ENCODE data around the gene GPATCH1.

GPATCH1 gene

DNA sequence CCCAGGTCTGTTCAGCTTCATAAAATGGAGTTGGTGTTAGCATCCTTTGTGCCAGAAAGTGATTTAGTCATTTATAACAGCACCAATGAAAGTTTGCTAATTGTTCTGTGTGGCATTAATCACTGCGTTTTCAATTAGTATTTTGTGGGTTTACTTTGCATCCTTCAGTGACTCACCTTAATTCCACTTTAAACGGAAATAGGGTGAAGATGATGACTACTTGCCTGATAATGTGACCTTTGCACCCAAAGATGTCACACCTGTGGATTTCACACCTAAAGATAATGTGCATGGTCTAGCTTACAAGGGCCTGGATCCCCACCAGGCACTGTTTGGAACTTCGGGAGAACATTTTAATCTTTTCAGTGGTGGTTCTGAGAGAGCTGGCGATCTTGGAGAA, 15.0 kb downstream of the GPATCH1 start:
- Histone ChIP-seq H3K9me3 (ENCODE audit: control insufficient read depth in 1 of 2, low read length in 2 of 2) (no peaks in the 10 kb centered on the region), H3K4me3 (ENCODE audit: low read depth in 1 of 2, low read length in 2 of 2) (no peak overlapping the region), H3K4me1 (ENCODE audit: control insufficient read depth in 1 of 2, insufficient read depth in 2 of 2, low read length in 2 of 2) (no peaks in the 10 kb centered on the region), H3K36me3 (ENCODE audit: control insufficient read depth in 1 of 2, insufficient read depth in 2 of 2, low read length in 2 of 2) (peaks cover 59 to 77% of the 10 kb centered on the region in 2 donors), H3K27me3 (ENCODE audit: low read depth, low read length) (no peaks in the 10 kb centered on the region), H3K27ac (ENCODE audit: low read length) (no peak overlapping the region)

DNA sequence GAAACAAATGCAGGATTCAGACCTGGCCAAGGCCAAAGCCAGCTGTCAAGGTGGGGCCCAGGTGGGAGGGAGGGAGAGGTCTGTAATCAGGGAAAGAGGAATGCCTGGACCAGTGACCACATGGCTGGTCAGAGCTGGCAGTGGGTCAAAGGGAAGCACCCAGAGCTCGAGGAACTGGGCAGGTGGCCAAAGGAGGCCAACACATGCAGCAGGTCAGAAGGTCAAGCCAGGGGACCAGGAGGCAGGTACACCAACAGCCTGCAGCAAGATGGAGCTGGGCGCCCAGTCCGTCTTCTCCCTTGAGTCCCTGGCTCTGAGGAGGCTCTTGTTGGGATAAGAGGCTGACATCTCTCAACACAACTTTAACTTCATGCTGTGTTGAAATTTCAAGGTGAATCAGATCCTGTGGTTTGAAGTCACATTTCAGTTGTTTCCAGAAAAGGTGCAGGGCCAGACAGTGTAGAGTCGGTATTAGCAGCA, 17.1 kb downstream of the GPATCH1 start:
- Histone ChIP-seq H3K4me3 (ENCODE audit: low read depth in 1 of 2, low read length in 2 of 2) (no peak overlapping the region), H3K36me3 (ENCODE audit: control insufficient read depth in 1 of 2, insufficient read depth in 2 of 2, low read length in 2 of 2) (peaks cover 59 to 71% of the 10 kb centered on the region in 2 donors), H3K27me3 (ENCODE audit: low read depth, low read length) (no peaks in the 10 kb centered on the region), H3K27ac (ENCODE audit: low read length) (no peak overlapping the region), H3K9me3 (ENCODE audit: control insufficient read depth in 1 of 2, low read length in 2 of 2) (no peaks in the 10 kb centered on the region), H3K4me1 (ENCODE audit: control insufficient read depth in 1 of 2, insufficient read depth in 2 of 2, low read length in 2 of 2) (no peaks in the 10 kb centered on the region)

- peaks cover 43 to 56% of the 10 kb centered on the region in 2 donors for H3K36me3 ChIP-seq (ENCODE audit: control insufficient read depth in 1 of 2, insufficient read depth in 2 of 2, low read length in 2 of 2)
- H3K4me1 ChIP-seq (ENCODE audit: control insufficient read depth in 1 of 2, insufficient read depth in 2 of 2, low read length in 2 of 2): no peaks in the 10 kb centered on the region
- H3K9me3 ChIP-seq (ENCODE audit: control insufficient read depth in 1 of 2, low read length in 2 of 2): no peaks in the 10 kb centered on the region
- no peak overlapping the region for H3K4me3 ChIP-seq (ENCODE audit: low read depth in 1 of 2, low read length in 2 of 2)
- H3K27ac ChIP-seq (ENCODE audit: low read length): no peak overlapping the region
- no peaks in the 10 kb centered on the region for H3K27me3 ChIP-seq (ENCODE audit: low read depth, low read length)
These were observed 20.1 kb downstream of the GPATCH1 start for GRCh38 chr19:33100894-33101644.

DNA sequence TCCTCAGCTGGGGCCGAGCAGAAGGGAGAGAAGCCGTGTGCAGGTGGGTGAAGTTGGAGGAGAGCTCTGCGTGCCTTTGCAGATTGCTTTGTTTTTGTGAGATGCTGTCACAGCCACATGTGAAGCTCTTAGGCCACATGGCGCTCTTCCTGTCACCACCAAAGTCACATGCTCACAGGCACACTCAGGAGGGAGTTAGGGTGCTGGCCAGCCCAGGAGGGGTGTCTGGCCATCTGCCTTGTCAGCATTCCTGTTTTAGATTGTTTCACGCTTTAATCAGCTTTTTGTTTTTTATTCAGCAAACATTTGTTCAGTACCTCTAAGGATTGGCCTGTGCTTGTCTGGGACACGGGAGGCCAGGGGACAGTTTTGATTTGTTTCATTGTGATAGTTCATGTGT, 21.9 kb downstream of the GPATCH1 start:
- H3K4me1 ChIP-seq (ENCODE audit: control insufficient read depth in 1 of 2, insufficient read depth in 2 of 2, low read length in 2 of 2): no peaks in the 10 kb centered on the region
- peaks cover 45 to 57% of the 10 kb centered on the region in 2 donors for H3K36me3 ChIP-seq (ENCODE audit: control insufficient read depth in 1 of 2, insufficient read depth in 2 of 2, low read length in 2 of 2)
- H3K9me3 ChIP-seq (ENCODE audit: control insufficient read depth in 1 of 2, low read length in 2 of 2): no peaks in the 10 kb centered on the region
- no peaks in the 10 kb centered on the region for H3K27me3 ChIP-seq (ENCODE audit: low read depth, low read length)
- no peak overlapping the region for H3K27ac ChIP-seq (ENCODE audit: low read length)
- H3K4me3 ChIP-seq (ENCODE audit: low read depth in 1 of 2, low read length in 2 of 2): no peak overlapping the region

DNA sequence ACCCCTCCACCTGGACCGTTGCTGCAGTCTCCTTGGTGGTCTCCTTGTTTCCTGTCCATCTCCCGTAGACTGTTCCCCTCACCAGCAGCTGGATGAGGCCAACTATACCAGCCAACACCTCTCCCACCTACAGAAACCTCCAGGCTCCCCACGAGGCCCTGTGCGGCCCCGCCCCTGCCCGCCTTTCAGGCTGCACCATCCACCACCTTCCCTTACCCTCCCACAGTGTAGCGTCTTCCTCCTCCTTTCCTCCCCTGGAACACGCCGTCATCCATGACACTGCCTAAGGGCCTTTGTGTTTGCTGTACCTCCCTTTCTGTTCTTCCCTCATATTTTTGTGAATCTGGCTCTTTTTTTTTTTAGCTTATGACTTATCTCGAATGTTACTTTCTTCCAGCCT, 27.2 kb downstream of the GPATCH1 start:
- H3K4me1 ChIP-seq (ENCODE audit: control insufficient read depth in 1 of 2, insufficient read depth in 2 of 2, low read length in 2 of 2): no peaks in the 10 kb centered on the region
- no peak overlapping the region for H3K27ac ChIP-seq (ENCODE audit: low read length)
- no peak overlapping the region for H3K4me3 ChIP-seq (ENCODE audit: low read depth in 1 of 2, low read length in 2 of 2)
- H3K27me3 ChIP-seq (ENCODE audit: low read depth, low read length): no peaks in the 10 kb centered on the region
- H3K36me3 ChIP-seq (ENCODE audit: control insufficient read depth in 1 of 2, insufficient read depth in 2 of 2, low read length in 2 of 2): peaks cover 43 to 70% of the 10 kb centered on the region in 2 donors
- no peaks in the 10 kb centered on the region for H3K9me3 ChIP-seq (ENCODE audit: control insufficient read depth in 1 of 2, low read length in 2 of 2)

GRCh38 chr19:33110137-33110910, 29.3 kb downstream of the GPATCH1 start:
- no peak overlapping the region for H3K4me3 ChIP-seq (ENCODE audit: low read depth in 1 of 2, low read length in 2 of 2)
- H3K36me3 ChIP-seq (ENCODE audit: control insufficient read depth in 1 of 2, insufficient read depth in 2 of 2, low read length in 2 of 2): peaks cover 52 to 80% of the 10 kb centered on the region in 2 donors
- no peaks in the 10 kb centered on the region for H3K27me3 ChIP-seq (ENCODE audit: low read depth, low read length)
- no peaks in the 10 kb centered on the region for H3K4me1 ChIP-seq (ENCODE audit: control insufficient read depth in 1 of 2, insufficient read depth in 2 of 2, low read length in 2 of 2)
- H3K27ac ChIP-seq (ENCODE audit: low read length): no peak overlapping the region
- H3K9me3 ChIP-seq (ENCODE audit: control insufficient read depth in 1 of 2, low read length in 2 of 2): no peaks in the 10 kb centered on the region

- H3K4me3 ChIP-seq (ENCODE audit: low read depth in 1 of 2, low read length in 2 of 2): no peak overlapping the region
- H3K27me3 ChIP-seq (ENCODE audit: low read depth, low read length): no peaks in the 10 kb centered on the region
- no peak overlapping the region for H3K27ac ChIP-seq (ENCODE audit: low read length)
- no peaks in the 10 kb centered on the region for H3K4me1 ChIP-seq (ENCODE audit: control insufficient read depth in 1 of 2, insufficient read depth in 2 of 2, low read length in 2 of 2)
- H3K36me3 ChIP-seq (ENCODE audit: control insufficient read depth in 1 of 2, insufficient read depth in 2 of 2, low read length in 2 of 2): peaks cover 48 to 85% of the 10 kb centered on the region in 2 donors
- no peaks in the 10 kb centered on the region for H3K9me3 ChIP-seq (ENCODE audit: control insufficient read depth in 1 of 2, low read length in 2 of 2)
These were observed 30.6 kb downstream of the GPATCH1 start for GRCh38 chr19:33111587-33111986.

- Histone ChIP-seq H3K4me1 (ENCODE audit: control insufficient read depth in 1 of 2, insufficient read depth in 2 of 2, low read length in 2 of 2) (no peaks in the 10 kb centered on the region), H3K9me3 (ENCODE audit: control insufficient read depth in 1 of 2, low read length in 2 of 2) (no peaks in the 10 kb centered on the region), H3K27me3 (ENCODE audit: low read depth, low read length) (no peaks in the 10 kb centered on the region), H3K27ac (ENCODE audit: low read length) (no peak overlapping the region), H3K36me3 (ENCODE audit: control insufficient read depth in 1 of 2, insufficient read depth in 2 of 2, low read length in 2 of 2) (peaks cover 44 to 88% of the 10 kb centered on the region in 2 donors), H3K4me3 (ENCODE audit: low read depth in 1 of 2, low read length in 2 of 2) (no peak overlapping the region)
These were observed 33.3 kb downstream of the GPATCH1 start for GRCh38 chr19:33114312-33114711.

- H3K36me3 ChIP-seq (ENCODE audit: control insufficient read depth in 1 of 2, insufficient read depth in 2 of 2, low read length in 2 of 2): peaks cover 35 to 66% of the 10 kb centered on the region in 2 donors
- no peaks in the 10 kb centered on the region for H3K4me1 ChIP-seq (ENCODE audit: control insufficient read depth in 1 of 2, insufficient read depth in 2 of 2, low read length in 2 of 2)
- no peaks in the 10 kb centered on the region for H3K27me3 ChIP-seq (ENCODE audit: low read depth, low read length)
- H3K9me3 ChIP-seq (ENCODE audit: control insufficient read depth in 1 of 2, low read length in 2 of 2): no peaks in the 10 kb centered on the region
- H3K4me3 ChIP-seq (ENCODE audit: low read depth in 1 of 2, low read length in 2 of 2): no peak overlapping the region
- H3K27ac ChIP-seq (ENCODE audit: low read length): no peak overlapping the region
These were observed 36.5 kb downstream of the GPATCH1 start for GRCh38 chr19:33117501-33117900.

- H3K4me3 ChIP-seq (ENCODE audit: low read depth in 1 of 2, low read length in 2 of 2): no peak overlapping the region
- no peaks in the 10 kb centered on the region for H3K27me3 ChIP-seq (ENCODE audit: low read depth, low read length)
- no peaks in the 10 kb centered on the region for H3K9me3 ChIP-seq (ENCODE audit: control insufficient read depth in 1 of 2, low read length in 2 of 2)
- H3K4me1 ChIP-seq (ENCODE audit: control insufficient read depth in 1 of 2, insufficient read depth in 2 of 2, low read length in 2 of 2): no peaks in the 10 kb centered on the region
- H3K36me3 ChIP-seq (ENCODE audit: control insufficient read depth in 1 of 2, insufficient read depth in 2 of 2, low read length in 2 of 2): peaks cover 28 to 55% of the 10 kb centered on the region in 2 donors
- no peak overlapping the region for H3K27ac ChIP-seq (ENCODE audit: low read length)
These were observed 37.7 kb downstream of the GPATCH1 start for GRCh38 chr19:33118643-33119042.

DNA sequence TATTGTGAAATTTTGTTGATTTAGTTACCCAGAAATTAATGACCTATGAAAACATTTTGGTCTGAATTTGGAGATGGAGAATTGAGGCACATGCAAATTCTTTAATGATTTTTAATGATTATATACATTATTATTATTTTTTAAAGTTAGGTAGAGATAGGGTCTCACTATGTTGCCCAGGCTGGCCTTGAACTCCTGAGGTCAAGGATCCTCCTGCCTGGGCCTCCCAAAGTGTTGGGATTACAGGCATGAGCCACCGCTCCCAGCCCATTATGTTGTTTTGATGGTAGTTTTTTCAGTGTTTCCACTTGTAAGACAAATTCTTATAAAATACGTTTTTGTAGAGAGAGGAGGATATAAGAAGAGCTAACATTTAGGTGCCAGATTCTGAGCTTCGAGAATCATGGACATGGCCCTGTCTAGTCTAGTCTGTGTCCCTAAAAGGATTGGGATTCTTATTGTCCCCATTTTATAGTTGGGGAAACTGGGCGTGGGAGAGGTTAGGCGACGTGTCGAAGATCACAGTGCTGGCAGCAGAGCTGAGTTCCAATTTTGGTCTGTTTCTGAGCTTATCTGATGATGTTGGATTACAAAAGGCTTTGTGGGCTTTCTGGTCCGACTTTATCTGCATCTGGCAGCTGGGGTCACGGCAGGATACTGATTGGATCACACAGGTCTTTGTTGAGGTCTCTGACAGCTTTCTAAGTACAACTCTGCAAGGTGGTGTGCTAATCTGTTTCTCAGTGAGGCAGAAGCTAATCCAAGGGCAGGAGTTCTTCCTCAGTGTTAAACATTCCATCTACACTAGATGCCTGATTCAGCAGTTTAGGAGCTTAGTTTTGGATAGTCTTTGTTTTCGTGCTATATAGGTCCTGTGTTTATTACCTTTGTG, 43.5 kb downstream of the GPATCH1 start:
- H3K36me3 ChIP-seq (ENCODE audit: control insufficient read depth in 1 of 2, insufficient read depth in 2 of 2, low read length in 2 of 2): peaks cover 15 to 28% of the 10 kb centered on the region in 2 donors
- H3K27ac ChIP-seq (ENCODE audit: low read length): no peak overlapping the region
- no peak overlapping the region for H3K4me3 ChIP-seq (ENCODE audit: low read depth in 1 of 2, low read length in 2 of 2)
- H3K4me1 ChIP-seq (ENCODE audit: control insufficient read depth in 1 of 2, insufficient read depth in 2 of 2, low read length in 2 of 2): peaks cover 0 to 5% of the 10 kb centered on the region in 2 donors
- no peaks in the 10 kb centered on the region for H3K9me3 ChIP-seq (ENCODE audit: control insufficient read depth in 1 of 2, low read length in 2 of 2)
- no peaks in the 10 kb centered on the region for H3K27me3 ChIP-seq (ENCODE audit: low read depth, low read length)
